Cerebellar cortex (tissue), 1 donor: ENCODE results near the gene DEPDC7.
A peak's percentile ranks its signal among the peaks of the same experiment; 100 is the strongest.
"Not testable (repeated sequence)": the region's sequence is repeated elsewhere in the genome, so short reads cannot be mapped to it uniquely, and the experiment has no call there.

Source experiments
- DNase-seq: peaks from one replicate; pipeline ENCODE4 v3.0.0-alpha.2; 2015; ENCODE audit warnings: low spot score

DEPDC7 gene

GRCh38 chr11:33025339-33025722 lies 9.7 kb downstream of the DEPDC7 start:
- no peak for DNase-seq

GRCh38 chr11:33027233-33027632 lies 11.6 kb downstream of the DEPDC7 start:
- DNase-seq, result no peak

- DNase-seq, result no peak
These were observed 12.3 kb downstream of the DEPDC7 start for GRCh38 chr11:33027846-33028536.

GRCh38 chr11:33028537-33028914 lies 12.8 kb downstream of the DEPDC7 start:
- no peak for DNase-seq

GRCh38 chr11:33029218-33029617 lies 13.5 kb downstream of the DEPDC7 start:
- DNase-seq, result not testable (repeated sequence)

GRCh38 chr11:33033493-33033892 lies 17.8 kb downstream of the DEPDC7 start:
- DNase-seq, result no peak

GRCh38 chr11:33035011-33035410 lies 19.3 kb downstream of the DEPDC7 start:
- DNase-seq, result no peak

- DNase-seq, result peak; percentile 91
These were observed 23.8 kb downstream of the DEPDC7 start, which contains the start of gene TCP11L1 for GRCh38 chr11:33039274-33040032. Gene TCP11L1 (plus strand): TSS chr11:33039572. CDS start chr11:33043774, 4,202 bp downstream.

- DNase-seq, result peak; percentile 69
These were observed 24.6 kb downstream of the DEPDC7 start for GRCh38 chr11:33040033-33040861.

- no peak for DNase-seq
These were observed 25.3 kb downstream of the DEPDC7 start for GRCh38 chr11:33040862-33041453.

GRCh38 chr11:33043221-33043830 lies 27.6 kb downstream of the DEPDC7 start:
- no peak for DNase-seq

- no peak for DNase-seq
These were observed 28.6 kb downstream of the DEPDC7 start for GRCh38 chr11:33044285-33044756.

GRCh38 chr11:33045551-33046255 lies 30.0 kb downstream of the DEPDC7 start:
- DNase-seq, result no peak

- not testable (repeated sequence) for DNase-seq
These were observed 33.0 kb downstream of the DEPDC7 start for GRCh38 chr11:33048701-33049100.

- DNase-seq, result not testable (repeated sequence)
These were observed 34.1 kb downstream of the DEPDC7 start for GRCh38 chr11:33049565-33050408.

- no peak for DNase-seq
These were observed 36.6 kb downstream of the DEPDC7 start for GRCh38 chr11:33052231-33052630.

GRCh38 chr11:33055375-33055774 lies 39.7 kb downstream of the DEPDC7 start:
- DNase-seq, result no peak

GRCh38 chr11:33057284-33057683 lies 41.6 kb downstream of the DEPDC7 start:
- DNase-seq, result no peak

GRCh38 chr11:33059331-33060007 lies 43.8 kb downstream of the DEPDC7 start:
- DNase-seq, result no peak
